GM12865 (cell line): ENCODE results near the gene BMP6.
A peak's percentile ranks its signal among the peaks of the same experiment; 100 is the strongest.
"Not testable (repeated sequence)": the region's sequence is repeated elsewhere in the genome, so short reads cannot be mapped to it uniquely, and the experiment has no call there.

ENCODE experiments used
- DNase-seq: peaks from one replicate; pipeline ENCODE4 v3.0.0; 2010; ENCODE audit warnings: low read depth
- H3K4me3 ChIP-seq: 2 replicates; pipeline ENCODE4 v1.5.1; 2011; ENCODE audit warnings: mild to moderate bottlenecking, low read depth, low read length, control low read depth
- TF ChIP-seq, protein P1 (sequence below): IDR thresholded peaks from 2 replicates; pipeline ENCODE4 v1.5.1; 2011; ENCODE audit warnings: low read length, control low read depth, low read depth, inconsistent platforms; ENCODE audit not compliant: insufficient read depth; ENCODE audit errors: missing control alignments

Gene BMP6

DNA sequence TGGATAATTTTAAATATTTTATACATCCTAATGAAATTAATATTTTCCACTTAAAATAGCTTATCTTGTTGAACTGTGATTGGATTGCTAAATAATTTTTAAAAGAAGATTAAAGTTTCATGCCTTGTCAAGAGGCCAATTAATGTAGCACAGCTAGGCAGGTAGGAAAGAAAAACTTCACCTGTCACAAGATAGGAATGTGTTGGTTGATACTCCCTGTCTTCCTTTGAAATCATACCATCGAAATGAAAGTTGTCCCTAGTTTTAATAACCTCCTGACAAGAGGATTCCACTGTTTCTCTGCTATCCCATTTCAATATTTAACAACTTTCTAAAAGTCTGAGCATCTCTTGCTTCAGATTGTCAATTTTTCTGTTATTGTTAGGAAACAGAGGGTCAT lies 80.8 kb downstream of the BMP6 start:
- DNase-seq: no peak
- TF ChIP-seq, protein P1, sequence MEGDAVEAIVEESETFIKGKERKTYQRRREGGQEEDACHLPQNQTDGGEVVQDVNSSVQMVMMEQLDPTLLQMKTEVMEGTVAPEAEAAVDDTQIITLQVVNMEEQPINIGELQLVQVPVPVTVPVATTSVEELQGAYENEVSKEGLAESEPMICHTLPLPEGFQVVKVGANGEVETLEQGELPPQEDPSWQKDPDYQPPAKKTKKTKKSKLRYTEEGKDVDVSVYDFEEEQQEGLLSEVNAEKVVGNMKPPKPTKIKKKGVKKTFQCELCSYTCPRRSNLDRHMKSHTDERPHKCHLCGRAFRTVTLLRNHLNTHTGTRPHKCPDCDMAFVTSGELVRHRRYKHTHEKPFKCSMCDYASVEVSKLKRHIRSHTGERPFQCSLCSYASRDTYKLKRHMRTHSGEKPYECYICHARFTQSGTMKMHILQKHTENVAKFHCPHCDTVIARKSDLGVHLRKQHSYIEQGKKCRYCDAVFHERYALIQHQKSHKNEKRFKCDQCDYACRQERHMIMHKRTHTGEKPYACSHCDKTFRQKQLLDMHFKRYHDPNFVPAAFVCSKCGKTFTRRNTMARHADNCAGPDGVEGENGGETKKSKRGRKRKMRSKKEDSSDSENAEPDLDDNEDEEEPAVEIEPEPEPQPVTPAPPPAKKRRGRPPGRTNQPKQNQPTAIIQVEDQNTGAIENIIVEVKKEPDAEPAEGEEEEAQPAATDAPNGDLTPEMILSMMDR: no peak
- H3K4me3 ChIP-seq: no peak overlapping the region

DNA sequence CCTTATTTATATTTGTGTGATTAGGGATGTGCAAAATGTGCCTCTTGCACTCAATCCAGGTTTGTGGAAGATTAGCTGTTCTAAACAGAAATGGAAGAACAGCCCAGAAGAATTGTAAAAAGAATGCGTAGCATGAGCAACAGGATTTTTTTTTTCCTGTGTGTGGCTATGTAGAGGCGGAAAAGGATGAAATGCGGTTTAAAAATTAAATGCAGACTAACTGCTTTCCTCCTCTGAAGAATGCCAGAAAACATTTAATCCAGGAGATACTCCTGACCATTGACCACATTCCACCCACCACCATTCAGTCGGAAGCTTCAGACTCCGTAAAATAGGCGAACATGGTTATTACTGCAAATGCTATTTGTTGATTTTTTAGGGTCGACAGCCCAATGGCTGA lies 83.4 kb downstream of the BMP6 start:
- no peak overlapping the region for H3K4me3 ChIP-seq
- DNase-seq: no peak
- TF ChIP-seq, protein P1: no peak

DNA sequence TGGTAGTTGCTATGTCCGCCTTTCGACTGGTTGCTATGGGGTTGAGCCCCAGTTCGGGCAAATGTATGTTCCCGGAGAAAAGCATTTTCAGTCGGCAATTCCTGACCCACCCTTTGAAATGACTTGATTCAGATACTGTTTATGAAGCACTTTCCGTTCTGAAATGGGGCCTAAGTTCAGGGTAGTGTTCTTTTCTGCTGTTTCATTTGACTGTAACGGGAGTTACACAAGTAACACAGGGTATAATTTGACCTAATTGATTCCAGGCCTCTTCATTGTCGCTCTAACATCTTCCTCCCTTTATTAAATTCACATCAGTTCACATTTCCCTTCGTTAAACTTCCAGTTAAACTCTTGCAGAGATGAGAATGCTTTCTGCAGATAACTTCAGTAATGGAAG lies 85.5 kb downstream of the BMP6 start:
- TF ChIP-seq, protein P1: no peak
- no peak overlapping the region for H3K4me3 ChIP-seq
- DNase-seq: no peak

DNA sequence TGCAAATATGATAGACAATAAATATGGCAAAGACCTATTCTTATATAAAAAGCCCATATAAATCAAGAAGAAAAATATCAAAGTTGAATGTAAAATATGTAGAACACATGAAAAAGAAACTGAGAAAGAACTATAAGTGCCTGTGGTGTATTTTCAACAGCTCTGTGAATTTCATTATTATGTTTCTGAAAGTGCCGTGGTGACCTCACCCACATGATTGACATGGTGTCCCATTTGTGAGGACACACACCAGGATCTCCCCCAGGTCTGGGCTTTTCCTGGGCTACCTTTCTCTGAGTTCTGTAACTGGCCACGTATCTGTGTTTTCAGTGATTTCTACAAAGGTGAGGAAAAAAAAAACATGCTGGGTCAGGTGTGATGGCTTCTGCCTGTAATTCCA lies 86.7 kb downstream of the BMP6 start:
- DNase-seq: peak; percentile 35
- H3K4me3 ChIP-seq: no peak overlapping the region
- TF ChIP-seq, protein P1: no peak

DNA sequence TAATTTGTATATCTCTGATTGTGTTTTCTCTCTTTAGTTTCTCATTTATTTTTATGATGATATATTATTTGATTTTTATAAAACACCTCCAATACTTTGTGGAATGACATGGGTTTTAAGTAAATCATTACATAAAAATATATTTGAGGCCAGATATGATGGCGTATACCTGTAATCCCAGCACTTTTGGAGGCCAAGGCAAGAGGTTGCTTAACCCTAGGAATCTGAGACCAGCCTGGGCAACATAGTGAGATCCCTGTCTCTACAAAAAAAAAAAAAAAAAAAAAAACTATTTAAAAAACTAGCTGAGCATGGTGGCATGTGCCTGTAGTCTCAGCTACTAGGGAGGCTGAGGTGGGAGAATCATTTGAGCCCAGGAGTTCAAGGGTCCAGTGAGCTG lies 87.3 kb downstream of the BMP6 start:
- DNase-seq: no peak

DNA sequence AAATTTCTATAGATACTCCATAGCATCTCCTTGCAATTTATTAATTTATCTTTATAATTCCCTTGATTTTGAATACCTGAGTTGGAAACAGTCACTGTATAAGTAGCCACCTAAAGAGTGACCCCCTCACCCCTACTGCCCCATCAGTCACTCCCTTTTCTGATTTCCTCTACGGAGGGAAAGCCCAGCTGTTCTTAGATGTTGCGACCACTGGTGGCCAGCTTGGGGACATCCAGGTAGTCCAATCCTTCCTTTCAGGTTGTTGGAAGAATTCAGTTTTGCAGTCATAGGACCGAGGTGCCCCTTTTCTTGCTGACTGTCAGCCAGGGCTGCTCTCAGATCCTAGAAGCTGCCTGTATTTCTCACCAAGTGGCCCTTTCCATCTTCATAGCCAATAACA lies 87.8 kb downstream of the BMP6 start:
- H3K4me3 ChIP-seq: no peak overlapping the region
- TF ChIP-seq, protein P1: no peak
- no peak for DNase-seq

More for the DNA sequence above, 87.3 kb downstream of the BMP6 start:
- no peak overlapping the region for H3K4me3 ChIP-seq
- TF ChIP-seq, protein P1: no peak

DNA sequence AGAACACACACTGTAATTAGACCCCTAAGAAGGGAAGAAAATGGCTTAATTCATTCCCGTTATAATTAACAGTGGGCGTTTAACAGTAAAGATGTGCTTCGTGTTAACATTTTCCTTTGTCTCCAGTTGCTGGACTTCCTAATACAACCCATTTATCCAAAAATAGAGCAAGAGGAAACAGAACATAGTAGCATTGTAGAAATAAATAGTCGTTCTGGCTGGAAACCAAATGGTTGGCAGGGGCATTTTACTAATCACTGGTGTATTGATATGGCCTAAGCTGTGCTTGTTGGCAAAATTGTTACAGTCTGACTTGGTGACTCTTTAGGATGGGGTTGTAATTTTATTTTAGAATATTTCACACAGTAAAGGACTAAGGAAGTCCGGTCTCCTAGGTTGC lies 89.8 kb downstream of the BMP6 start:
- no peak overlapping the region for H3K4me3 ChIP-seq
- TF ChIP-seq, protein P1: no peak
- DNase-seq: no peak

DNA sequence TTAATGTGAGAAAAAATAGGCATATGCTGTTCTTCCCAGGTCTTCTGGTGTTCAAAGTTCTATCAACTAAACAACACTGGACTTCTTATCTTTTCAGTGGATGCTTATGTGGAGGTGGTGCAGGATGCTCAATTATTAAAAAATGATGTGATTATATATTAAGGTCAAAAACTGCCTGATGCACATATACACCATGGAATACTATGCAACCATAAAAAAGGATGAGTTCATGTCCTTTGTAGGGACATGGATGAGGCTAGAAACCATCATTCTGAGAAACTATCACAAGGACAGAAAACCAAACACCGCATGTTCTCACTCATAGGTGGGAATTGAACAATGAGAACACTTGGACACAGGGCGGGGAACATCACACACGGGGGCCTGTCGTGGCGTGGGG lies 91.3 kb downstream of the BMP6 start:
- not testable (repeated sequence) for DNase-seq

More for the DNA sequence above, 91.3 kb downstream of the BMP6 start:
- H3K4me3 ChIP-seq: not testable (repeated sequence)
